Gastrocnemius medialis (tissue), 4 donors: ENCODE measurements around the gene COX7B2.

Source experiments
- POLR2A ChIP-seq, 2 donors: fragments of 450-650 bp; IDR thresholded peaks; one replicate each; pipeline ENCODE4 v1.6.1; 2017; ENCODE audit warnings: antibody characterized with exemption in 2 of 2, mild to moderate bottlenecking in 2 of 2, moderate library complexity in 2 of 2
- TF ChIP-seq, protein P1 (sequence below), 5 experiments: fragments of 450-650 bp in 3 of 5; fragments of 200-600 bp in 2 of 5; sonication (generic) in 2 of 5; IDR thresholded peaks in 4 of 5; conservative IDR thresholded peaks in 1 of 5; 1 replicate in 4 of 5; 2 replicates in 1 of 5; pipeline ENCODE4 v1.5.1; 2016 to 2019; ENCODE audit warnings: antibody characterized with exemption in 5 of 5, mild to moderate bottlenecking in 3 of 5, moderate library complexity in 3 of 5

DNA sequence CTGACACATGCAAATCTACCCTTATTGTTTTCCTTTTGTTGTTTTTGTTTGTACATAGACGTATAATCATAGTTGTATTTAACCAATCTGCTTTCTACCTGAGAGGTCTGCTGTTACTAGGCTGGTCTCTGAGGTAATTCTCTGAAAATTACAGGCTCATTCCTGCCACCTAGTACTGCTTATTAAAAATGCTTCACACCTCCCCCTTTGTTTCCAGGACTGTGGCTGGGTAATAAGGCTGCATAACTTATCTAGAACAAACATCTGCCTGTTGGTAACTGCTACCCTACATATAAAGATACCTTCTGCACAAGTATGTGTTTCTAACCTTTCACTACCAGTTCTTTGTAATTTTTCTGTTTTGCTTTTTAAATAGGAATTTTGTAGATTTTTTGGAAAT is 34.2 kb downstream of the COX7B2 start:
- TF ChIP-seq, protein P1, sequence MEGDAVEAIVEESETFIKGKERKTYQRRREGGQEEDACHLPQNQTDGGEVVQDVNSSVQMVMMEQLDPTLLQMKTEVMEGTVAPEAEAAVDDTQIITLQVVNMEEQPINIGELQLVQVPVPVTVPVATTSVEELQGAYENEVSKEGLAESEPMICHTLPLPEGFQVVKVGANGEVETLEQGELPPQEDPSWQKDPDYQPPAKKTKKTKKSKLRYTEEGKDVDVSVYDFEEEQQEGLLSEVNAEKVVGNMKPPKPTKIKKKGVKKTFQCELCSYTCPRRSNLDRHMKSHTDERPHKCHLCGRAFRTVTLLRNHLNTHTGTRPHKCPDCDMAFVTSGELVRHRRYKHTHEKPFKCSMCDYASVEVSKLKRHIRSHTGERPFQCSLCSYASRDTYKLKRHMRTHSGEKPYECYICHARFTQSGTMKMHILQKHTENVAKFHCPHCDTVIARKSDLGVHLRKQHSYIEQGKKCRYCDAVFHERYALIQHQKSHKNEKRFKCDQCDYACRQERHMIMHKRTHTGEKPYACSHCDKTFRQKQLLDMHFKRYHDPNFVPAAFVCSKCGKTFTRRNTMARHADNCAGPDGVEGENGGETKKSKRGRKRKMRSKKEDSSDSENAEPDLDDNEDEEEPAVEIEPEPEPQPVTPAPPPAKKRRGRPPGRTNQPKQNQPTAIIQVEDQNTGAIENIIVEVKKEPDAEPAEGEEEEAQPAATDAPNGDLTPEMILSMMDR (IDR thresholded peaks at IDR 0.05 in 4 of 5, conservative IDR thresholded peaks at IDR 0.05 in 1 of 5) = no peak
- TF ChIP-seq POLR2A (IDR thresholded peaks at IDR 0.05) = no peak
